Adrenal gland (tissue), 12 donors: ENCODE results near the gene GYG2. TPM values are rescaled to one million over a fixed set of nuclear protein-coding genes. Genes with fewer than 3 reads are reported as not detected.

Experiments used
- DNase-seq, 7 donors: peaks; one replicate each; pipeline ENCODE4 v3.0.0-alpha.2; 2019 to 2020
- H3K27ac ChIP-seq, 5 donors: fragments of 200-600 bp; sonication (generic) in 4 of 5; 1 replicate in 3 of 5; 2 replicates in 2 of 5; pipeline versions ENCODE4 v1.5.1 to v1.8.0; 2016 to 2020; ENCODE audit warnings: mild to moderate bottlenecking in 1 of 5
- H3K27me3 ChIP-seq: fragments of 200-600 bp; 2 replicates; pipeline ENCODE4 v1.8.0; 2021
- H3K36me3 ChIP-seq, 2 donors: fragments of 200-600 bp; replicated peaks in 1 of 2; 1 replicate in 1 of 2; 2 replicates in 1 of 2; pipeline versions ENCODE4 v1.5.1 to v1.8.0; 2018 to 2022
- H3K4me1 ChIP-seq, 2 donors: fragments of 200-600 bp; replicated peaks in 1 of 2; 1 replicate in 1 of 2; 2 replicates in 1 of 2; pipeline versions ENCODE4 v1.5.1 to v1.8.0; 2018 to 2021
- H3K4me3 ChIP-seq, 4 donors: fragments of 200-600 bp; sonication (generic) in 3 of 4; one replicate each; pipeline ENCODE4 v1.5.1; 2016 to 2018
- H3K9me3 ChIP-seq, 3 donors: fragments of 200-600 bp; sonication (generic) in 1 of 3; replicated peaks in 1 of 3; 1 replicate in 2 of 3; 2 replicates in 1 of 3; pipeline versions ENCODE4 v1.5.1 to v1.8.0; 2016 to 2021
- CTCF ChIP-seq, 6 experiments: fragments of 450-650 bp in 4 of 6; fragments of 200-600 bp in 2 of 6; sonication (generic) in 1 of 6; IDR thresholded peaks; 1 replicate in 5 of 6; 2 replicates in 1 of 6; pipeline versions ENCODE4 v1.5.1 to v1.8.0; 2016 to 2021; ENCODE audit warnings: antibody characterized with exemption in 6 of 6, mild to moderate bottlenecking in 2 of 6, moderate library complexity in 1 of 6
- POLR2A ChIP-seq, 2 donors: fragments of 450-650 bp; IDR thresholded peaks; one replicate each; pipeline ENCODE4 v1.6.1; 2017; ENCODE audit warnings: antibody characterized with exemption in 2 of 2, mild to moderate bottlenecking in 2 of 2, moderate library complexity in 1 of 2
- WGBS, 4 donors: extraction: QIAGEN DNeasy Blood & Tissue Kit in 2 of 4; methylation state at CpG; one replicate each; pipeline versions ENCODE4 v1.1.5 to v1.1.7; 2013 to 2017; 5-methylcytosine and 5-hydroxymethylcytosine counted together
- intact Hi-C, 2 donors: fragments of 100-400 bp; cut with DNase I; formaldehyde crosslinking; loops; one replicate each; pipeline versions ENCODE4 v1.14.1 to v1.15.0; 2022 to 2023
- polyA plus RNA-seq, 3 donors: library from polyadenylated mRNA; stranded (reverse); fragments of 200-250 nt in 2 of 3; fragments of 350-450 nt in 1 of 3; fragmentation: Illumina TruSeq in 1 of 3; extraction: RNeasy Lipid Tissue Mini Kit (QIAGEN cat#74804) in 1 of 3; gene quantifications; one replicate each; pipeline ENCODE4 v1.2.3, GENCODE V29; 2013 to 2014
- total RNA-seq, 9 donors: library from RNA; depleted of rRNA in 4 of 9; stranded (reverse); fragments of >200 nt in 4 of 9; fragments of 120-200 nt in 1 of 9; fragmentation: NEBNext Ultra II Directional in 1 of 9; extraction: Animal tissue kit (Norgen Biotek cat#: 25700) in 1 of 9; gene quantifications; one replicate each; pipeline versions ENCODE4 v1.1.0 to v1.2.4, GENCODE V29; 2013 to 2023
- donor health status: healthy with polysubstance abuse.
- donor health status: Bipolar disorder and iron deficiency.
- donor health status: DM: yes; HTN: yes; CAD: no.
- donor health status: DM: no; HTN: no; CAD: no.
- donor health status: DM: no; HTN: no; CAD: no.
- donor health status: DM: yes; HTN: yes; CAD: no.

GYG2 gene
- total and polyA plus RNA-seq, 12 donors: 0.26 to 13.4 (median 2.3) TPM

GRCh38 chrX:2879670-2880069 is 50.9 kb downstream of the GYG2 start:
- H3K27me3 ChIP-seq: no peaks in the 10 kb centered on the region
- intact Hi-C loops: no loop called here
- WGBS, 4 donors: 76 to 91% (median 85%) methylated on average over 1 of the region's 1 CpG

DNA sequence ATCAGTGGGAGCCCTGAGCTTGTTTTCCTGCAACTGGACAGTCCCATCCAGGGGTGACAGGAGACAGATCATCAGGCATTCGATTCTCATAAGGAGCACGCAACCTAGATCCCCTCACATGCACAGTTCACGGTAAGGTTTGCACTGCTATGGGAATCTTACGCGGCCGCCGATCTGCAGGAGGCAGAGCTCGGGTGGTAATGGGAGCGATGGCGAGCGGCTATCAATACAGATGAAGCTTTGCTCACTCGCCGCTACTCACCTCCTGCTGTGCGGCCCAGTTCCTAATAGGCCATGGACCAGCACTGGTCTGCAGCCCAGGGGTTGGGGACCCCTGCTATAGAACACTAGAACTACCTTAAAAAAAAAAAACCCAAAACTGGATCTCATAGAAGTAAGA is 55.0 kb downstream of the GYG2 start:
- Histone ChIP-seq H3K36me3 (no peaks in the 10 kb centered on the region), H3K9me3 (no peaks in the 10 kb centered on the region), H3K4me1 (no peaks in the 10 kb centered on the region), H3K27ac (no peak overlapping the region), H3K27me3 (no peaks in the 10 kb centered on the region), H3K4me3 (no peak overlapping the region)
- intact Hi-C loops: no loop called here
- DNase-seq: no peak
- TF ChIP-seq CTCF (IDR thresholded peaks at IDR 0.05) (no peak), POLR2A (IDR thresholded peaks at IDR 0.05) (no peak)
- 93 to 97% (median 95%) methylated on average over 4 to 14 of the region's 14 CpGs for WGBS, 4 donors

More at GRCh38 chrX:2879670-2880069, 50.9 kb downstream of the GYG2 start:
- H3K27ac ChIP-seq: no peak overlapping the region
- no peaks in the 10 kb centered on the region for H3K4me1 ChIP-seq
- no peaks in the 10 kb centered on the region for H3K36me3 ChIP-seq
- no peaks in the 10 kb centered on the region for H3K9me3 ChIP-seq
- TF ChIP-seq CTCF (IDR thresholded peaks at IDR 0.05) (no peak), POLR2A (IDR thresholded peaks at IDR 0.05) (no peak)
- no peak for DNase-seq
- no peak overlapping the region for H3K4me3 ChIP-seq

DNA sequence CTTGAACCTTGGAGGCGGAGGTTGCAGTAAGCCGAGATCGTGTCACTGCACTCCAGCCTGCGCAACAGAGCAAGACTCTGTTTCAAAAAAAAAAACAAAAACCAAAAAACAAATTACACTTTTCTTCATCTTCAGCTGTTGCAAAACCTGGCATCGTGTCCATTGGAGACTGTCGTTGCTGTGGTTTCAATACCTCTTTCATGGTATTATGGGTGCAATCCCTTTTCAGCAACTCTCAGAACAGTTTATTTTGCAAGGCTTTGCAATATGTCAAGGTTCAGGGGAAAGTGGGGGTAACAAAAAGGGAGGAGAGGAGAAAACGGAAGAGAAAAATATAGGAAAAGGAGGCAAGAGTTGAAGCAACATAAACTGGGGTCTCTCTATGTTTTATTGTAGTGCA is 59.6 kb downstream of the GYG2 start:
- Histone ChIP-seq H3K27ac (no peak overlapping the region), H3K36me3 (no peaks in the 10 kb centered on the region), H3K27me3 (no peaks in the 10 kb centered on the region), H3K4me1 (no peaks in the 10 kb centered on the region), H3K9me3 (no peaks in the 10 kb centered on the region), H3K4me3 (no peak overlapping the region)
- WGBS, 4 donors: 81 to 86% (median 83%) methylated on average over 7 of the region's 7 CpGs
- intact Hi-C loops: no loop called here
- no peak for TF ChIP-seq POLR2A (IDR thresholded peaks at IDR 0.05)
- TF ChIP-seq CTCF (IDR thresholded peaks at IDR 0.05): no peak
- DNase-seq: no peak

DNA sequence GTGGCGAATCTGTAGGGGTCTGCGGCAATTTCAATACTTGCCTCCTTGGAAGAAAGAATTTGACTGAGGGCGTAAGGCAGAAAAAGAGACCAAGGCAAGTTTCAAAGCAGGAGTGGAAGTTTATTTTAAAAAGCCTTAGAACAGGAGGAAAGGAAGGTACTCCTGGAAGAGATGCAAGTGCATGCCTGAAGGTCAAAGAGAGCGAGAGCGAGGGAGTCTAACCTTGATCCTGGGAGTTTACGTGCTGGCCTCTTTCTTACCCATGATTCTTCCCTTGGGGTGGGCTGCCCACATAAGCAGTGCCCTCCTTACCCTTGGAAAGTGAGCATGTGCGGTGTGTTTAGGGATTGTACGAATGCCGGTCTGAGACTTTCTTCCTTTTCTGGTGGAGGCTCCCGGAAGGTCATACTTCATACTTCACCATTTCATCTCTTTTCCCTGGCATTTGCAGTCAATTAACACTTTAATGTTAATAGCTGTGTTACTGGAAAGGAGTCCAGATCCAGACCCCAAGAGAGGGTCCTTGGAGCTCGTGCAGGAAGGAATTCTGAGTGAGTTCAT is 60.4 kb downstream of the GYG2 start:
- H3K4me1 ChIP-seq: no peaks in the 10 kb centered on the region
- intact Hi-C loops: no loop called here
- 30 to 48% (median 37%) methylated on average over 8 to 11 of the region's 11 CpGs for WGBS, 4 donors
- DNase-seq: no peak
- no peaks in the 10 kb centered on the region for H3K36me3 ChIP-seq
- TF ChIP-seq POLR2A (IDR thresholded peaks at IDR 0.05): no peak
- H3K4me3 ChIP-seq: peak overlapping the region in 2 of 4 donors; percentile 34 to 40
- no peak overlapping the region for H3K27ac ChIP-seq
- H3K9me3 ChIP-seq: no peaks in the 10 kb centered on the region
- no peaks in the 10 kb centered on the region for H3K27me3 ChIP-seq
